Activated CD8-positive, alpha-beta memory T cell treated with anti-CD3 and anti-CD28 coated beads, Interleukin-2, amount 10 ng/mL, durations not matched to agents 7 days and 5 days (primary cell): ENCODE results near the gene ERBB4. TPM values are rescaled to one million over a fixed set of nuclear protein-coding genes. Genes with fewer than 3 reads are reported as not detected.
"Not testable (repeated sequence)": the region's sequence is repeated elsewhere in the genome, so short reads cannot be mapped to it uniquely, and the experiment has no call there.

Source experiments
- ATAC-seq: fragments of 150-1000 bp; cut with Tn5 transposase; one replicate; pipeline ENCODE4 v1.10.0; 2021; ENCODE audit warnings: moderate library complexity
- CTCF ChIA-PET: fragments of 350-600 bp; sonication (Branson Sonifier 250); formaldehyde crosslinking; loops from one replicate; lab custom pipeline; 2021; ENCODE audit warnings: antibody characterized with exemption; lab: Charles Lee
- DNase-seq: peaks from one replicate; pipeline ENCODE4 v3.0.0-alpha.2; 2020
- H3K27ac Mint-ChIP-seq: one replicate; pipeline ENCODE4 v1.8.0; 2021; ENCODE audit warnings: mild to moderate bottlenecking, mixed read lengths
- H3K27me3 Mint-ChIP-seq: one replicate; pipeline ENCODE4 v1.8.0; 2021; ENCODE audit warnings: mixed read lengths
- H3K36me3 Mint-ChIP-seq: one replicate; pipeline ENCODE4 v1.8.0; 2021; ENCODE audit warnings: mild to moderate bottlenecking, mixed read lengths
- H3K4me1 Mint-ChIP-seq: one replicate; pipeline ENCODE4 v1.8.0; 2021; ENCODE audit warnings: mixed read lengths
- H3K4me3 Mint-ChIP-seq: one replicate; pipeline ENCODE4 v1.8.0; 2021; ENCODE audit warnings: mild to moderate bottlenecking, moderate library complexity, mixed read lengths
- H3K9me3 Mint-ChIP-seq: one replicate; pipeline ENCODE4 v1.8.0; 2022; ENCODE audit warnings: low read depth, mixed read lengths
- total RNA-seq, 2 experiments: library from RNA; stranded (reverse); gene quantifications; one replicate each; pipeline ENCODE4 v1.2.3, GENCODE V29; 2021

Gene ERBB4
- total RNA-seq, 2 experiments from 2014 or later = not detected

GRCh38 chr2:211649331-211649730 lies 889.3 kb downstream of the ERBB4 start:
- H3K4me1 Mint-ChIP-seq = no peaks in the 10 kb centered on the region
- CTCF ChIA-PET = no interaction called here
- H3K36me3 Mint-ChIP-seq = no peaks in the 10 kb centered on the region
- no peak overlapping the region for H3K4me3 Mint-ChIP-seq
- DNase-seq = no peak
- ATAC-seq = no peak
- no peak overlapping the region for H3K27ac Mint-ChIP-seq
- no peaks in the 10 kb centered on the region for H3K9me3 Mint-ChIP-seq
- no peaks in the 10 kb centered on the region for H3K27me3 Mint-ChIP-seq

GRCh38 chr2:211631503-211631902 lies 907.1 kb downstream of the ERBB4 start:
- CTCF ChIA-PET = interaction anchor here (0.6 kb wide), 1 partner anchor 38 kb away, joined by 4 read pairs; no protein-coding TSS in a partner anchor
- no peak overlapping the region for H3K27ac Mint-ChIP-seq
- no peak overlapping the region for H3K4me3 Mint-ChIP-seq
- DNase-seq (no peak), ATAC-seq (no peak)
- H3K27me3 Mint-ChIP-seq = no peaks in the 10 kb centered on the region
- no peaks in the 10 kb centered on the region for H3K4me1 Mint-ChIP-seq
- no peaks in the 10 kb centered on the region for H3K36me3 Mint-ChIP-seq
- H3K9me3 Mint-ChIP-seq = peaks cover 4% of the 10 kb centered on the region

- CTCF ChIA-PET = no interaction called here
- Mint-ChIP-seq H3K27me3 (no peaks in the 10 kb centered on the region), H3K4me3 (no peak overlapping the region), H3K27ac (no peak overlapping the region), H3K36me3 (no peaks in the 10 kb centered on the region), H3K9me3 (peaks cover 1% of the 10 kb centered on the region), H3K4me1 (no peaks in the 10 kb centered on the region)
- ATAC-seq (no peak), DNase-seq (no peak)
Observed at GRCh38 chr2:211623096-211623495, 915.5 kb downstream of the ERBB4 start.

- DNase-seq = no peak
- ATAC-seq = no peak
- Mint-ChIP-seq H3K9me3 (no peaks in the 10 kb centered on the region), H3K4me3 (no peak overlapping the region), H3K27me3 (no peaks in the 10 kb centered on the region), H3K27ac (no peak overlapping the region), H3K4me1 (no peaks in the 10 kb centered on the region), H3K36me3 (no peaks in the 10 kb centered on the region)
- CTCF ChIA-PET = no interaction called here
Observed at GRCh38 chr2:211620986-211621385, 917.6 kb downstream of the ERBB4 start.

GRCh38 chr2:211617803-211618202 lies 920.8 kb downstream of the ERBB4 start:
- ATAC-seq = no peak
- DNase-seq = no peak
- CTCF ChIA-PET = no interaction called here
- H3K27me3 Mint-ChIP-seq = no peaks in the 10 kb centered on the region
- H3K4me1 Mint-ChIP-seq = no peaks in the 10 kb centered on the region
- H3K9me3 Mint-ChIP-seq = peaks cover 2% of the 10 kb centered on the region
- no peak overlapping the region for H3K27ac Mint-ChIP-seq
- H3K4me3 Mint-ChIP-seq = no peak overlapping the region
- H3K36me3 Mint-ChIP-seq = no peaks in the 10 kb centered on the region

- peak overlapping the region; percentile 68 for H3K27ac Mint-ChIP-seq
Observed at GRCh38 chr2:211611621-211612020, 927.0 kb downstream of the ERBB4 start.

GRCh38 chr2:211611061-211611518 lies 927.5 kb downstream of the ERBB4 start:
- CTCF ChIA-PET = no interaction called here
- peak overlapping the region; percentile 68 for H3K27ac Mint-ChIP-seq
- H3K9me3 Mint-ChIP-seq = peaks cover 2% of the 10 kb centered on the region
- ATAC-seq (peak; percentile 96), DNase-seq (peak; percentile 41)
- peaks cover 8% of the 10 kb centered on the region for H3K4me1 Mint-ChIP-seq
- no peaks in the 10 kb centered on the region for H3K27me3 Mint-ChIP-seq
- peak overlapping the region; percentile 62 for H3K4me3 Mint-ChIP-seq
- H3K36me3 Mint-ChIP-seq = no peaks in the 10 kb centered on the region

More at GRCh38 chr2:211611621-211612020, 927.0 kb downstream of the ERBB4 start:
- ATAC-seq = no peak
- H3K36me3 Mint-ChIP-seq = no peaks in the 10 kb centered on the region
- H3K4me1 Mint-ChIP-seq = peaks cover 8% of the 10 kb centered on the region
- peak overlapping the region; percentile 62 for H3K4me3 Mint-ChIP-seq
- no peak for DNase-seq
- peaks cover 2% of the 10 kb centered on the region for H3K9me3 Mint-ChIP-seq
- CTCF ChIA-PET = no interaction called here
- H3K27me3 Mint-ChIP-seq = no peaks in the 10 kb centered on the region

- Mint-ChIP-seq H3K36me3 (no peaks in the 10 kb centered on the region), H3K27me3 (no peaks in the 10 kb centered on the region), H3K27ac (no peak overlapping the region), H3K4me1 (peaks cover 8% of the 10 kb centered on the region), H3K4me3 (no peak overlapping the region), H3K9me3 (peaks cover 2% of the 10 kb centered on the region)
- ATAC-seq (no peak), DNase-seq (no peak)
- CTCF ChIA-PET = no interaction called here
Observed at GRCh38 chr2:211609127-211609526, 929.5 kb downstream of the ERBB4 start.

- Mint-ChIP-seq H3K4me3 (no peak overlapping the region), H3K9me3 (peaks cover 5% of the 10 kb centered on the region), H3K4me1 (no peaks in the 10 kb centered on the region), H3K27ac (no peak overlapping the region), H3K27me3 (peaks cover 2% of the 10 kb centered on the region), H3K36me3 (no peaks in the 10 kb centered on the region)
- DNase-seq = no peak
- CTCF ChIA-PET = no interaction called here
- no peak for ATAC-seq
Observed at GRCh38 chr2:211599146-211599545, 939.5 kb downstream of the ERBB4 start.

GRCh38 chr2:211598238-211598637 lies 940.4 kb downstream of the ERBB4 start:
- DNase-seq = no peak
- Mint-ChIP-seq H3K9me3 (peaks cover 5% of the 10 kb centered on the region), H3K27me3 (peaks cover 2% of the 10 kb centered on the region), H3K27ac (no peak overlapping the region), H3K4me1 (no peaks in the 10 kb centered on the region), H3K4me3 (no peak overlapping the region), H3K36me3 (no peaks in the 10 kb centered on the region)
- CTCF ChIA-PET = no interaction called here
- no peak for ATAC-seq

GRCh38 chr2:211592006-211592405 lies 946.6 kb downstream of the ERBB4 start:
- ATAC-seq, H3K27ac Mint-ChIP-seq, H3K4me3 Mint-ChIP-seq, H3K27me3 Mint-ChIP-seq, CTCF ChIA-PET, H3K9me3 Mint-ChIP-seq, DNase-seq, H3K36me3 Mint-ChIP-seq, H3K4me1 Mint-ChIP-seq: not testable (repeated sequence)

- CTCF ChIA-PET = no interaction called here
- Mint-ChIP-seq H3K27ac (no peak overlapping the region), H3K36me3 (no peaks in the 10 kb centered on the region), H3K27me3 (no peaks in the 10 kb centered on the region), H3K4me3 (no peak overlapping the region), H3K4me1 (no peaks in the 10 kb centered on the region), H3K9me3 (peaks cover 5% of the 10 kb centered on the region)
- no peak for DNase-seq
- no peak for ATAC-seq
Observed at GRCh38 chr2:211591426-211591825, 947.2 kb downstream of the ERBB4 start.

GRCh38 chr2:211568439-211568838 lies 970.2 kb downstream of the ERBB4 start:
- DNase-seq (no peak), ATAC-seq (no peak)
- H3K27me3 Mint-ChIP-seq = no peaks in the 10 kb centered on the region
- no peaks in the 10 kb centered on the region for H3K9me3 Mint-ChIP-seq
- H3K36me3 Mint-ChIP-seq = no peaks in the 10 kb centered on the region
- CTCF ChIA-PET = no interaction called here
- no peak overlapping the region for H3K27ac Mint-ChIP-seq
- H3K4me1 Mint-ChIP-seq = no peaks in the 10 kb centered on the region
- no peak overlapping the region for H3K4me3 Mint-ChIP-seq

- Mint-ChIP-seq H3K9me3 (no peaks in the 10 kb centered on the region), H3K36me3 (no peaks in the 10 kb centered on the region), H3K4me1 (no peaks in the 10 kb centered on the region), H3K27ac (no peak overlapping the region), H3K27me3 (no peaks in the 10 kb centered on the region), H3K4me3 (no peak overlapping the region)
- CTCF ChIA-PET = no interaction called here
- DNase-seq (no peak), ATAC-seq (no peak)
Observed at GRCh38 chr2:211564441-211564840, 974.2 kb downstream of the ERBB4 start.

- no peaks in the 10 kb centered on the region for H3K4me1 Mint-ChIP-seq
- peaks cover 6% of the 10 kb centered on the region for H3K9me3 Mint-ChIP-seq
- ATAC-seq = no peak
- DNase-seq = no peak
- H3K27ac Mint-ChIP-seq = no peak overlapping the region
- no peaks in the 10 kb centered on the region for H3K36me3 Mint-ChIP-seq
- H3K27me3 Mint-ChIP-seq = no peaks in the 10 kb centered on the region
- CTCF ChIA-PET = no interaction called here
- no peak overlapping the region for H3K4me3 Mint-ChIP-seq
Observed at GRCh38 chr2:211545582-211545981, 993.0 kb downstream of the ERBB4 start.
